Colonic mucosa (tissue), 4 donors: Measurements from ENCODE around the gene MORC3. TPM values are rescaled to one million over a fixed set of nuclear protein-coding genes. Genes with fewer than 3 reads are reported as not detected.

Experiments
- DNase-seq: peaks from one replicate; pipeline ENCODE4 v3.0.0-alpha.2; 2020
- H3K27ac ChIP-seq: fragments of 200-600 bp; one replicate; pipeline ENCODE4 v1.8.0; 2021
- H3K27me3 ChIP-seq: fragments of 200-600 bp; one replicate; pipeline ENCODE4 v1.8.0; 2021
- H3K36me3 ChIP-seq: fragments of 200-600 bp; one replicate; pipeline ENCODE4 v1.8.0; 2021
- H3K4me1 ChIP-seq: fragments of 200-600 bp; one replicate; pipeline ENCODE4 v1.8.0; 2021; ENCODE audit warnings: mild to moderate bottlenecking
- H3K4me3 ChIP-seq: fragments of 200-600 bp; one replicate; pipeline ENCODE4 v1.8.0; 2021
- H3K9ac ChIP-seq, 2 donors: one replicate each; pipeline ENCODE4 v1.7.0; 2013; ENCODE audit warnings: control low read depth in 2 of 2, low read depth in 2 of 2, low read length in 2 of 2
- H3K9me3 ChIP-seq: fragments of 200-600 bp; one replicate; pipeline ENCODE4 v1.8.0; 2021
- CTCF ChIP-seq: fragments of 200-600 bp; IDR thresholded peaks from one replicate; pipeline ENCODE4 v1.8.0; 2022; ENCODE audit warnings: antibody characterized with exemption, mild to moderate bottlenecking
- intact Hi-C: fragments of 100-400 bp; cut with DNase I; formaldehyde crosslinking; loops from one replicate; pipeline ENCODE4 v1.14.1; 2022
- total RNA-seq, 2 donors: library from RNA; stranded (reverse); fragmentation: NEBNext Ultra II Directional in 1 of 2; extraction: Animal tissue kit (Norgen Biotek cat#: 25700) in 1 of 2; gene quantifications; one replicate each; pipeline ENCODE4 v1.2.1, GENCODE V29; 2021
- donor health status: healthy.
- donor health status: DM: no; HTN: no; CAD: no.
- donor health status: DM: no; HTN: no; CAD: no.

MORC3 gene
- total RNA-seq, 2 donors from 2014 or later = 18.5 to 28.9 TPM

GRCh38 chr21:36402339-36402738 lies 82.3 kb downstream of the MORC3 start:
- Histone ChIP-seq H3K9ac (no peak overlapping the region), H3K36me3 (no peaks in the 10 kb centered on the region), H3K27ac (no peak overlapping the region), H3K4me3 (no peak overlapping the region), H3K27me3 (no peaks in the 10 kb centered on the region), H3K4me1 (no peaks in the 10 kb centered on the region), H3K9me3 (no peaks in the 10 kb centered on the region)
- no peak for TF ChIP-seq CTCF
- DNase-seq = no peak
- intact Hi-C loops = no loop called here

- Histone ChIP-seq H3K4me1 (no peaks in the 10 kb centered on the region), H3K9ac (no peak overlapping the region), H3K27me3 (no peaks in the 10 kb centered on the region), H3K36me3 (no peaks in the 10 kb centered on the region), H3K27ac (no peak overlapping the region), H3K4me3 (no peak overlapping the region), H3K9me3 (no peaks in the 10 kb centered on the region)
- TF ChIP-seq CTCF = no peak
- DNase-seq = no peak
- intact Hi-C loops = no loop called here
Observed at GRCh38 chr21:36403713-36404112, 83.7 kb downstream of the MORC3 start.

- H3K27ac ChIP-seq = no peak overlapping the region
Observed at GRCh38 chr21:36408568-36408967, 88.6 kb downstream of the MORC3 start.

GRCh38 chr21:36411301-36411700 lies 91.3 kb downstream of the MORC3 start:
- no peaks in the 10 kb centered on the region for H3K9me3 ChIP-seq
- H3K36me3 ChIP-seq = no peaks in the 10 kb centered on the region
- H3K9ac ChIP-seq = no peak overlapping the region
- H3K27me3 ChIP-seq = no peaks in the 10 kb centered on the region
- DNase-seq = no peak
- no peak for TF ChIP-seq CTCF
- intact Hi-C loops = no loop called here
- no peak overlapping the region for H3K27ac ChIP-seq
- H3K4me1 ChIP-seq = no peaks in the 10 kb centered on the region
- H3K4me3 ChIP-seq = no peak overlapping the region

More at GRCh38 chr21:36408568-36408967, 88.6 kb downstream of the MORC3 start:
- no peaks in the 10 kb centered on the region for H3K4me1 ChIP-seq
- no peak for TF ChIP-seq CTCF
- no peaks in the 10 kb centered on the region for H3K9me3 ChIP-seq
- H3K9ac ChIP-seq = no peak overlapping the region
- H3K27me3 ChIP-seq = no peaks in the 10 kb centered on the region
- no peak for DNase-seq
- intact Hi-C loops = no loop called here
- H3K4me3 ChIP-seq = no peak overlapping the region
- H3K36me3 ChIP-seq = no peaks in the 10 kb centered on the region

- intact Hi-C loops = no loop called here
- Histone ChIP-seq H3K27me3 (no peaks in the 10 kb centered on the region), H3K9ac (no peak overlapping the region), H3K36me3 (no peaks in the 10 kb centered on the region), H3K4me3 (no peak overlapping the region), H3K9me3 (no peaks in the 10 kb centered on the region), H3K27ac (no peak overlapping the region), H3K4me1 (no peaks in the 10 kb centered on the region)
- no peak for DNase-seq
- TF ChIP-seq CTCF = no peak
Observed at GRCh38 chr21:36412916-36413315, 92.9 kb downstream of the MORC3 start.

- no peaks in the 10 kb centered on the region for H3K36me3 ChIP-seq
- intact Hi-C loops = no loop called here
- no peak overlapping the region for H3K9ac ChIP-seq
- H3K27ac ChIP-seq = no peak overlapping the region
- no peak for TF ChIP-seq CTCF
- DNase-seq = no peak
- H3K9me3 ChIP-seq = no peaks in the 10 kb centered on the region
- no peaks in the 10 kb centered on the region for H3K27me3 ChIP-seq
- no peaks in the 10 kb centered on the region for H3K4me1 ChIP-seq
- H3K4me3 ChIP-seq = no peak overlapping the region
Observed at GRCh38 chr21:36415375-36415774, 95.4 kb downstream of the MORC3 start.
